ENCODE measurements around the gene ATRX.

GRCh38 chrX:77652095-77652494, 133.9 kb downstream of the ATRX start:
- no peak for TF ChIP-seq POLR2A (IDR thresholded peaks at IDR 0.05)
- TF ChIP-seq CTCF (IDR thresholded peaks at IDR 0.05 in 4 of 5, conservative IDR thresholded peaks at IDR 0.05 in 1 of 5) = no peak

Data from gastrocnemius medialis (tissue), 4 donors.